GM06990 (cell line): Measurements from ENCODE around the gene AK4.

Experiments
- DNase-seq: peaks from one replicate; pipeline ENCODE4 v3.0.0-alpha.2; 2011; ENCODE audit not compliant: insufficient read length; ENCODE audit errors: extremely low read depth
- H3K27me3 ChIP-seq: replicated peaks from 2 replicates; pipeline ENCODE4 v1.6.0; 2011; ENCODE audit warnings: low read length; ENCODE audit not compliant: control insufficient read depth, insufficient read depth
- H3K36me3 ChIP-seq: 2 replicates; pipeline ENCODE4 v1.5.1; 2011; ENCODE audit warnings: low read length; ENCODE audit not compliant: control insufficient read depth, insufficient read depth
- H3K4me3 ChIP-seq: replicated peaks from 2 replicates; pipeline ENCODE4 v1.5.1; 2011; ENCODE audit warnings: low read depth, mild to moderate bottlenecking, control low read depth, low read length
- CTCF ChIP-seq: IDR thresholded peaks from 2 replicates; pipeline ENCODE4 v1.5.1; 2011; ENCODE audit warnings: low read length, control low read depth, mild to moderate bottlenecking, inconsistent platforms; ENCODE audit not compliant: insufficient read depth, poor library complexity, severe bottlenecking

Gene AK4

GRCh38 chr1:65266476-65266875, 118.5 kb downstream of the AK4 start:
- DNase-seq: no peak
- no peak for TF ChIP-seq CTCF
- no peaks in the 10 kb centered on the region for H3K27me3 ChIP-seq
- no peak overlapping the region for H3K4me3 ChIP-seq
- no peaks in the 10 kb centered on the region for H3K36me3 ChIP-seq

- TF ChIP-seq CTCF: no peak
- Histone ChIP-seq H3K27me3 (no peaks in the 10 kb centered on the region), H3K4me3 (no peak overlapping the region), H3K36me3 (no peaks in the 10 kb centered on the region)
- no peak for DNase-seq
Measured at GRCh38 chr1:65267271-65267670, 119.3 kb downstream of the AK4 start.

- no peak for DNase-seq
- Histone ChIP-seq H3K4me3 (no peak overlapping the region), H3K27me3 (no peaks in the 10 kb centered on the region), H3K36me3 (no peaks in the 10 kb centered on the region)
- no peak for TF ChIP-seq CTCF
Measured at GRCh38 chr1:65267683-65268082, 119.7 kb downstream of the AK4 start.

- DNase-seq: no peak
- no peak overlapping the region for H3K4me3 ChIP-seq
- no peak for TF ChIP-seq CTCF
- H3K36me3 ChIP-seq: no peaks in the 10 kb centered on the region
- H3K27me3 ChIP-seq: no peaks in the 10 kb centered on the region
Measured at GRCh38 chr1:65269612-65270011, 121.6 kb downstream of the AK4 start.

GRCh38 chr1:65276197-65276939, 128.4 kb downstream of the AK4 start:
- Histone ChIP-seq H3K4me3 (no peak overlapping the region), H3K36me3 (no peaks in the 10 kb centered on the region), H3K27me3 (no peaks in the 10 kb centered on the region)
- TF ChIP-seq CTCF: no peak
- no peak for DNase-seq
